ENCODE measurements around the gene SLC9C2. TPM values are rescaled to one million over a fixed set of nuclear protein-coding genes. Genes with fewer than 3 reads are reported as not detected.

Gene SLC9C2, protein sequence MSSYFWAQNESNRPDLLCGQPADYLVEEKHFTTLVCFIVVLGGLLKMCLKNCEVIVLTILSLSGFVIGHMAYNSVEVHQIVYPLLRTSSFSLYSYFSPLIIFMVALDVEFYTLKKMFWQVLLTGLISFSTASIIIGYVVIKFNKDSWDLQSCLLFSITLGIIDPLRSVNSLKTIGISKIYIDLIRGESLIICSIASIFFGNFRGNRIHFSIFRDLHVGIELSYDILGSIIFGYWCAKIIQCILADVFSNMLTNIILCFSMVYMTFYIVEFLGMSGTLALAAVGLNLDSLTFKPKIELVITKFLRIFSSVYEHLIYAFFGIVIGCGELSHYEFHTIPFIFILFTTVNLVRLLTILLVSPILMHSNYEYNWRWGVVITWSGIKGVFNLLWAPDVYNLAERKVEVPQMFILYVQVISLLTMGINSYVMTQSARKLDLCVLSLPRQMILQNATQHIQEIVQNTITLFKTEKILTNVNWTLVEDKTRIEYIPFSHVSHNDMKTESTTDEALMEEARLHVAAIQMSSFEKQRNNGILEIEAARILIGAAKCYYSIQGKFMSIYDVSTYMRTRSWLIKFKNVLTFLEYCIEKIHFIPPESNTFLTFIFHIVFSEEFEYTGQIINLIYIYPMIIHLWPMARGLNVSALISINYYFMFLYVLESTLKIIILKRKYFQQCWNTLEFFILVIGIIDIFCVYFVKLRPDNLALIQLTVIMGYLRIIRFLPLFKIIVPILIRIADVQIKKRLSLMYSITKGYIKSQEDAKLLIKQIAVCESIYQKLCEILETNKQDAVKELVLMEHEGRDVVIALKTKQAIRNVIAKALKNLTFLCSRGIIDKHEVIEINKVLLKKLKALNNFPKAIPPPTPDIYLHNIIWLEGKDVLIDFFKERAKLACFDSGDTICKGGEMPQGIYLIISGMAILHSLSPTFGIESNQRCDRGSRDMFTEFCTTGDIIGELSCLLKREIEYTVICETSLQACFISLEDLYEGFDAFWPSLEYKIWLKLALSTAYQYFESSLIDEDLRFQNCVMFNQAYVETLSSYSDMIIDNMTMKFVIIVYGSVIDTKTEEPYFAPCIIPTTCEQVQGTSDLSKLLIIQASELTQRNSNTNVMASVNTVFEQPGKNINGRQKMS
- not detected in 2 replicates for total RNA-seq (2014; rRNA removed)
- percentile 12 among the genes with signal in this experiment for Bru-seq, nascent RNA
- percentile 15 among the genes with signal in this experiment for BruChase-seq, experiment 1, labeled RNA remaining after a 6-hour chase
- BruChase-seq, experiment 2, labeled RNA remaining after a 2-hour chase, result percentile 21 among the genes with signal in this experiment
- long read RNA-seq, result 0 reads

DNA sequence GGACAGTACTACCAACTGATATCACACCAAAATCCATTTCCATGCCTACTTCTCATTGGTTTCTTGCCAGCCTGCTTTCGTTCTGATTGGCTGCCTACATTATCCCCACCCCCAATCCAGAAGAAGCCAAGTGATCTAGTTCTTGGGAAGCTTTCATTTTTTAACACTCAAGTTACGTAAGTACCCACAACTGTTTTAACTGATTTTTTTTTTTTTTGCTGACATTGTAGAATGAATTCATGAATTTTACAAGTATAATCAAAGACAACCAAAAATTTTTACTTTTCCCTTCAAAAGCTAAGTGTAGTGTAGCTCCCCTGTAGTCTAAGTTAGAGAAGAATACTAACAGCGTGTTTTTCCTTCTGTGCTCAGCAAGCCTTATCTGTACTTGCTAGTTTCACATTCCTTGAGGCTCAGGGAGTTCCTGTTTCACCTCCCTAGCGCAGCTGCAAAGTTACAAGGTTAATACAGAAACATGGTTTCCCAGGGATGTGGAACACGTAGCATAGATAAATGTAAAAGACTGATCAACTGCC lies at the start of gene SLC9C2:
SLC9C2 (minus strand) TSS at position 17 of the 536 bp plus-strand sequence. CDS start 1,296 bp downstream, outside the sequence.
- TF ChIP-seq EZH2 (IDR thresholded peaks at IDR 0.05; ENCODE audit: low read length, unreplicated experiment) (no peak), EZH2phosphoT487 (IDR thresholded peaks at IDR 0.05; ENCODE audit: borderline replicate concordance, low read length) (no peak)
- TF ChIP-seq, protein P1, sequence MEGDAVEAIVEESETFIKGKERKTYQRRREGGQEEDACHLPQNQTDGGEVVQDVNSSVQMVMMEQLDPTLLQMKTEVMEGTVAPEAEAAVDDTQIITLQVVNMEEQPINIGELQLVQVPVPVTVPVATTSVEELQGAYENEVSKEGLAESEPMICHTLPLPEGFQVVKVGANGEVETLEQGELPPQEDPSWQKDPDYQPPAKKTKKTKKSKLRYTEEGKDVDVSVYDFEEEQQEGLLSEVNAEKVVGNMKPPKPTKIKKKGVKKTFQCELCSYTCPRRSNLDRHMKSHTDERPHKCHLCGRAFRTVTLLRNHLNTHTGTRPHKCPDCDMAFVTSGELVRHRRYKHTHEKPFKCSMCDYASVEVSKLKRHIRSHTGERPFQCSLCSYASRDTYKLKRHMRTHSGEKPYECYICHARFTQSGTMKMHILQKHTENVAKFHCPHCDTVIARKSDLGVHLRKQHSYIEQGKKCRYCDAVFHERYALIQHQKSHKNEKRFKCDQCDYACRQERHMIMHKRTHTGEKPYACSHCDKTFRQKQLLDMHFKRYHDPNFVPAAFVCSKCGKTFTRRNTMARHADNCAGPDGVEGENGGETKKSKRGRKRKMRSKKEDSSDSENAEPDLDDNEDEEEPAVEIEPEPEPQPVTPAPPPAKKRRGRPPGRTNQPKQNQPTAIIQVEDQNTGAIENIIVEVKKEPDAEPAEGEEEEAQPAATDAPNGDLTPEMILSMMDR (conservative IDR thresholded peaks at IDR 0.05; ENCODE audit: low read depth, low read length), result no peak
- ChIA-PET CTCF (no interaction called here), POLR2A (ENCODE audit: unreplicated experiment) (no interaction called here)
- ATAC-seq, result no peak
- BruUV-seq (replicated peaks), result no TSS peak
- no peak for DNase-seq
- Histone ChIP-seq H3K79me2 (ENCODE audit: low read length) (no peaks in the 10 kb centered on the region), H3K9ac (ENCODE audit: low read length) (no peak within 1 kb of the TSS), H2AFZ (ENCODE audit: low read length) (no peak within 1 kb of the TSS), H3K36me3 (ENCODE audit: low read depth, low read length) (no peaks in the 10 kb centered on the region), H3K9me3 (ENCODE audit: low read length) (no peaks in the 10 kb centered on the region), H3K4me1 (ENCODE audit: insufficient read depth, low read length) (no peaks in the 10 kb centered on the region), H3K27me3 (ENCODE audit: low read length) (no peaks in the 10 kb centered on the region), H3K27ac (ENCODE audit: low read length) (no peak within 1 kb of the TSS), H3F3A (ENCODE audit: low read length, unreplicated experiment) (no peaks in the 10 kb centered on the region), H3K4me3 (ENCODE audit: low read length) (no peak within 1 kb of the TSS), H4K20me1 (ENCODE audit: low read length) (no peaks in the 10 kb centered on the region), H3K4me2 (ENCODE audit: low read length) (no peak within 1 kb of the TSS), H3K9me2 (replicated peaks; ENCODE audit: low read length) (no peaks in the 10 kb centered on the region)
- intact Hi-C loops (cut with micrococcal nuclease), result no loop called here

DNA sequence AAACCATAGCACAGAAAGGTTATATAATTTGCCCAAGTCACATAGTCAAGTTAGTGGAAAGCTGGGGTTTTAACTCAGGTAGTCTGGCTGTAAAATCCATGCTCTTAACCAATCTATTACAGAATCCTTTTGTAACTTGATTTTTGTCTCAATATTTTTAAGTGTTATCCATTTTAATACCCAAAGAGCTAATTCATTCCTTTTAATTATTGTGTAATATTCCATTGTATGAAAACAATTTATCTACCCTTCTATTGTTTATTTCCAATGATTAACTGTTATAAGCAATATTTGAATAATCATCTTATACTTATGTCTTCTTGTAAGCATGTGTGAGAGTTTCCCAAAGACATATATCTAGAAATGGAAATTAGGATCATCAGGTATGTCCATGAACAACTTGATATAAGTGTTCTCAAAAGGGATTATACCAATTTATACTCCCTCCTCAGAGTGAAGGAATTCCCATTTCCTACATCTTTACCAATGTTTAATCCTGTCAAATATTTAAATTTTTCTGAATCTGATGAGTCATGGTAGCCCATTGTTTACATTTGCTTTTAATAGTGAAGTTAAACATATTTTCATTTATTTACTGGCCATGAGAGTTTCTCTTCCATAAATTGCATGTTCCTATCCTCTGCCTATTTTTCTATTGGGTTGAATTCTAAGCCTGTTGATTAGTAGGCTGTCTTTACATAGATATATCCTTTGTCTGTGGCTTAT lies 46.2 kb upstream of the SLC9C2 start:
- Histone ChIP-seq H3K4me1 (ENCODE audit: insufficient read depth, low read length) (peaks cover 24% of the 10 kb centered on the region), H3K9ac (ENCODE audit: low read length) (no peak overlapping the region), H3K27me3 (ENCODE audit: low read length) (no peaks in the 10 kb centered on the region), H3K9me2 (replicated peaks; ENCODE audit: low read length) (no peaks in the 10 kb centered on the region), H3K36me3 (ENCODE audit: low read depth, low read length) (no peaks in the 10 kb centered on the region), H2AFZ (ENCODE audit: low read length) (no peak overlapping the region), H3K4me3 (ENCODE audit: low read length) (no peak overlapping the region), H3F3A (ENCODE audit: low read length, unreplicated experiment) (no peaks in the 10 kb centered on the region), H4K20me1 (ENCODE audit: low read length) (no peaks in the 10 kb centered on the region), H3K4me2 (ENCODE audit: low read length) (peak overlapping the region; percentile 30), H3K27ac (ENCODE audit: low read length) (peak overlapping the region; percentile 3), H3K9me3 (ENCODE audit: low read length) (no peaks in the 10 kb centered on the region), H3K79me2 (ENCODE audit: low read length) (no peaks in the 10 kb centered on the region)
- CTCF ChIA-PET, result no interaction called here
- ATAC-seq, result peak; percentile 97
- DNase-seq, result peak; percentile 97
- POLR2A ChIA-PET (ENCODE audit: unreplicated experiment), result interaction anchor here (0.6 kb wide), 2 partner anchors 138 to 172 kb away, joined by 4 to 5 read pairs; partner anchors contain the start of gene PRDX6
- BruUV-seq (replicated peaks), result no TSS peak
- TF ChIP-seq EZH2phosphoT487 (IDR thresholded peaks at IDR 0.05; ENCODE audit: borderline replicate concordance, low read length) (no peak), EZH2 (IDR thresholded peaks at IDR 0.05; ENCODE audit: low read length, unreplicated experiment) (no peak)
- TF ChIP-seq, protein P1 (conservative IDR thresholded peaks at IDR 0.05; ENCODE audit: low read depth, low read length), result no peak
- intact Hi-C loops (cut with micrococcal nuclease), result loop anchor here (1.0 to 5.0 kb wide), 5 partner anchors 57 to 217 kb away; partner anchors contain the start of gene KLHL20
